HepG2 (cell line): ENCODE measurements around the gene RHBDD3. TPM values are rescaled to one million over a fixed set of nuclear protein-coding genes. Genes with fewer than 3 reads are reported as not detected.

ENCODE experiments used
- ATAC-seq: fragments of 200-7000 bp; cut with Tn5 transposase; 3 replicates; pipeline ENCODE4 v1.9.1; 2020; ENCODE audit warnings: mild to moderate bottlenecking, moderate library complexity
- BruUV-seq: library from RNA; stranded (reverse); fragments of 400-500 nt; replicated peaks from 2 replicates; lab custom pipeline; 2021; lab: Mats Ljungman, UMichigan
- CTCF ChIA-PET: fragments of 300-600 bp; formaldehyde crosslinking; extraction: SDS; loops from one replicate; lab custom pipeline; 2021; ENCODE audit warnings: low total read pairs, inconsistent platforms, low intra/inter-chr PET ratio; lab: Yijun Ruan, JAX
- POLR2A ChIA-PET: fragments of 350-600 bp; sonication (Branson Sonifier 250); formaldehyde crosslinking; loops from one replicate; lab custom pipeline; 2020; ENCODE audit warnings: antibody characterized with exemption, inconsistent platforms; lab: Yijun Ruan, JAX
- DNase-seq: peaks from one replicate; pipeline ENCODE4 v3.0.0-alpha.2; 2015; ENCODE audit warnings: low spot score
- FAIRE-seq: peaks from 3 replicates; lab custom pipeline; 2011; peaks lifted over from hg19 to GRCh38; lab: Jason Lieb, UNC
- H2AFZ ChIP-seq: one replicate; pipeline ENCODE4 v1.6.1; 2011; ENCODE audit warnings: low read length, inconsistent platforms
- H3K27ac ChIP-seq: fragments of 300-600 bp; 3 replicates; pipeline ENCODE4 v1.8.0; 2011; ENCODE audit warnings: mixed run types, mild to moderate bottlenecking, mixed read lengths, low read length, inconsistent platforms; ENCODE audit not compliant: insufficient read depth; ENCODE audit errors: extremely low read length
- H3K27me3 ChIP-seq, 2 experiments: fragments of 200-600 bp in 1 of 2; 2 replicates in 1 of 2; 3 replicates in 1 of 2; pipeline versions ENCODE4 v1.6.0 to v1.8.0; 2011; ENCODE audit warnings: low read length in 2 of 2, mild to moderate bottlenecking in 2 of 2, moderate library complexity in 2 of 2, inconsistent platforms in 1 of 2; ENCODE audit not compliant: insufficient read depth in 2 of 2, control insufficient read depth in 1 of 2
- H3K36me3 ChIP-seq, 2 experiments: fragments of 200-600 bp in 1 of 2; replicated peaks in 1 of 2; 2 replicates in 1 of 2; 3 replicates in 1 of 2; pipeline versions ENCODE4 v1.5.1 to v1.8.0; 2011; ENCODE audit warnings: low read length in 2 of 2, inconsistent platforms in 1 of 2; ENCODE audit not compliant: insufficient read depth in 2 of 2, control insufficient read depth in 1 of 2
- H3K4me1 ChIP-seq: 2 replicates; pipeline ENCODE4 v1.5.1; 2012; ENCODE audit warnings: low read length, inconsistent platforms; ENCODE audit not compliant: insufficient read depth
- H3K4me2 ChIP-seq: 2 replicates; pipeline ENCODE4 v1.6.0; 2011; ENCODE audit warnings: low read depth, low read length, inconsistent platforms
- H3K4me3 ChIP-seq, 3 experiments: fragments of 200-600 bp in 1 of 3; sonication (generic), shearing (Covaris generic) in 1 of 3; replicated peaks in 1 of 3; 2 replicates each; pipeline ENCODE4 v1.5.1; 2011 to 2016; ENCODE audit warnings: low read length in 3 of 3, inconsistent platforms in 2 of 3, low read depth in 2 of 3, mild to moderate bottlenecking in 2 of 3, control low read depth in 1 of 3, mixed read lengths in 1 of 3; ENCODE audit not compliant: insufficient read depth in 1 of 3
- H3K79me2 ChIP-seq: one replicate; pipeline ENCODE4 v1.6.1; 2011; ENCODE audit warnings: low read length, inconsistent platforms; ENCODE audit not compliant: insufficient read depth
- H3K9ac ChIP-seq: 2 replicates; pipeline ENCODE4 v1.6.0; 2011; ENCODE audit warnings: mild to moderate bottlenecking, low read depth, low read length, inconsistent platforms; ENCODE audit not compliant: insufficient read depth
- H3K9me3 ChIP-seq: 2 replicates; pipeline ENCODE4 v1.5.1; 2012; ENCODE audit warnings: mild to moderate bottlenecking, low read length
- H4K20me1 ChIP-seq: 2 replicates; pipeline ENCODE4 v1.6.0; 2011; ENCODE audit warnings: inconsistent platforms, mild to moderate bottlenecking, low read length, moderate library complexity; ENCODE audit not compliant: insufficient read depth
- ATF5 ChIP-seq: sonication (generic); formaldehyde crosslinking; IDR thresholded peaks from 2 replicates; pipeline ENCODE4 v1.4.0; 2020; ENCODE audit warnings: mild to moderate bottlenecking, low read depth, missing genetic modification reagents
- ATF6 ChIP-seq: sonication (generic); formaldehyde crosslinking; conservative IDR thresholded peaks from 2 replicates; pipeline ENCODE4 v1.4.0; 2020; ENCODE audit warnings: missing genetic modification reagents
- CCDC6 ChIP-seq: sonication (generic); formaldehyde crosslinking; IDR thresholded peaks from 2 replicates; pipeline ENCODE4 v1.8.1; 2022; ENCODE audit warnings: mild to moderate bottlenecking, missing genetic modification reagents, moderate library complexity
- ESRRA ChIP-seq: sonication (generic); formaldehyde crosslinking; IDR thresholded peaks from 2 replicates; pipeline ENCODE4 v1.5.1; 2020; ENCODE audit warnings: mild to moderate bottlenecking, low read depth, missing genetic modification reagents
- FUBP1 ChIP-seq: sonication (generic); formaldehyde crosslinking; IDR thresholded peaks from 2 replicates; pipeline ENCODE4 v1.5.1; 2020; ENCODE audit warnings: missing genetic modification reagents, mild to moderate bottlenecking, borderline replicate concordance
- HBP1 ChIP-seq: IDR thresholded peaks from 2 replicates; pipeline ENCODE4 v1.6.1; 2016; ENCODE audit warnings: low read depth, control low read depth
- LBX2 ChIP-seq: sonication (generic); formaldehyde crosslinking; IDR thresholded peaks from 2 replicates; pipeline ENCODE4 v1.5.0; 2020; ENCODE audit warnings: missing genetic modification reagents, mild to moderate bottlenecking, borderline replicate concordance
- NR3C1 ChIP-seq: sonication (generic); formaldehyde crosslinking; IDR thresholded peaks from 2 replicates; pipeline ENCODE4 v1.4.0; 2020; ENCODE audit warnings: missing genetic modification reagents
- SKIL ChIP-seq: sonication (generic); formaldehyde crosslinking; IDR thresholded peaks from 2 replicates; pipeline ENCODE4 v1.8.0; 2022; ENCODE audit warnings: missing genetic modification reagents, mild to moderate bottlenecking, moderate library complexity, borderline replicate concordance
- ZNF296 ChIP-seq: sonication (generic); formaldehyde crosslinking; conservative IDR thresholded peaks from 2 replicates; pipeline ENCODE4 v1.5.0; 2020; ENCODE audit warnings: mild to moderate bottlenecking, missing genetic modification reagents
- ZNF414 ChIP-seq: sonication (generic); formaldehyde crosslinking; IDR thresholded peaks from 2 replicates; pipeline ENCODE4 v1.5.0; 2020; ENCODE audit warnings: missing genetic modification reagents
- ZNF891 ChIP-seq: sonication (generic); formaldehyde crosslinking; IDR thresholded peaks from 2 replicates; pipeline ENCODE4 v1.5.0; 2020; ENCODE audit warnings: mild to moderate bottlenecking, missing genetic modification reagents
- WGBS: methylation state at CpG from one replicate; pipeline ENCODE4 v1.1.6; 2017; ENCODE audit warnings: low lambda C conversion rate; 5-methylcytosine and 5-hydroxymethylcytosine counted together
- in situ Hi-C: cut with HindIII; loops from 2 replicates; pipeline ENCODE4 v1.10.0; 2017; ENCODE audit warnings: low pct_unique_long_range_greater_than_20kb; ENCODE audit not compliant: extremely low pct_ligation_motif_present
- intact Hi-C: fragments of 100-400 bp; cut with micrococcal nuclease; formaldehyde crosslinking; loops from one replicate; pipeline ENCODE4 v1.10.0; 2022; ENCODE audit not compliant: unreplicated experiment
- polyA plus RNA-seq, 8 experiments: library from polyadenylated mRNA; depleted of rRNA in 3 of 8; stranded (reverse) in 7 of 8; unstranded in 1 of 8; fragments of >200 nt; fragmentation: Illumina TruSeq in 4 of 8; extraction: Trizol in 4 of 8; gene quantifications; 2 replicates each; pipeline versions ENCODE4 v1.2.1 to v1.2.3, GENCODE V29; 2011 to 2016; ENCODE audit warnings: low read depth in 4 of 8, missing spikeins in 1 of 8, mixed read lengths in 1 of 8; ENCODE audit not compliant: insufficient read depth in 1 of 8
- total RNA-seq, 5 experiments: library from RNA; depleted of rRNA; stranded (reverse); fragments of >200 nt; fragmentation: Illumina TruSeq; extraction: Trizol; gene quantifications; 2 replicates each; pipeline ENCODE4 v1.2.3, GENCODE V29; 2016; ENCODE audit warnings: low read depth in 1 of 5

Gene RHBDD3
- total and polyA plus RNA-seq, 2 of the 13 experiments (the other 11 are each of a cell fraction or from before 2014, with no cell fraction given), result 12.1 to 26.7 TPM

GRCh38 chr22:29251981-29252911, 15.5 kb downstream of the RHBDD3 start:
- no peak overlapping the region for H3K9ac ChIP-seq
- no peaks in the 10 kb centered on the region for H3K79me2 ChIP-seq
- no peak overlapping the region for H3K27ac ChIP-seq
- H3K9me3 ChIP-seq, result no peaks in the 10 kb centered on the region
- H3K4me3 ChIP-seq, result no peak overlapping the region
- intact Hi-C loops (no loop called here), in situ Hi-C loops (loop anchor here (10.0 kb wide), 1 partner anchor 387 kb away; no protein-coding TSS in a partner anchor)
- 53% methylated on average over 9 of the region's 10 CpGs for WGBS
- no peak for DNase-seq
- H4K20me1 ChIP-seq, result no peaks in the 10 kb centered on the region
- CTCF ChIA-PET, result no interaction called here
- H3K4me2 ChIP-seq, result no peak overlapping the region
- peaks cover 11% of the 10 kb centered on the region for H3K4me1 ChIP-seq
- H2AFZ ChIP-seq, result no peak overlapping the region
- no peaks in the 10 kb centered on the region for H3K36me3 ChIP-seq
- no peak for FAIRE-seq
- POLR2A ChIA-PET, result no interaction called here
- no TSS peak for BruUV-seq
- no peaks in the 10 kb centered on the region for H3K27me3 ChIP-seq
- TF ChIP-seq SKIL (CRISPR knock-in tag), result no peak
- TF ChIP-seq CCDC6 (CRISPR knock-in tag), result no peak
- no peak for TF ChIP-seq LBX2 (CRISPR knock-in tag)
- TF ChIP-seq NR3C1 (CRISPR knock-in tag), result no peak
- TF ChIP-seq ATF5 (CRISPR knock-in tag), result no peak
- no peak for TF ChIP-seq ATF6 (CRISPR knock-in tag)
- no peak for TF ChIP-seq ZNF891
- TF ChIP-seq ZNF414 (CRISPR knock-in tag), result no peak
- TF ChIP-seq ZNF296, result no peak
- no peak for TF ChIP-seq ESRRA (CRISPR knock-in tag)
- no peak for TF ChIP-seq HBP1 (CRISPR knock-in tag)
- no peak for TF ChIP-seq FUBP1 (CRISPR knock-in tag)
- ATAC-seq, result no peak
